ENCODE measurements around the gene SYT5. TPM values are rescaled to one million over a fixed set of nuclear protein-coding genes. Genes with fewer than 3 reads are reported as not detected.

The SYT5 gene
- total and polyA plus RNA-seq, 9 of the 15 experiments (the other 6 are each of a cell fraction or from before 2014, with no cell fraction given) = 1.3 to 20.9 (median 8.8) TPM

- TF ChIP-seq HMGXB4 (CRISPR knock-in tag; IDR thresholded peaks at IDR 0.05) (peak; percentile 94; the same call in 1 of the 2 replicates), CHD2 (IDR thresholded peaks at IDR 0.05; ENCODE audit: low read depth, low read length) (no peak; the same call in 1 of the 2 replicates), ZNF77 (CRISPR knock-in tag; IDR thresholded peaks at IDR 0.05) (no peak), FOXA3 (CRISPR knock-in tag; conservative IDR thresholded peaks at IDR 0.05 in 1 of 2, IDR thresholded peaks at IDR 0.05 in 1 of 2) (peak in 1 of 2 experiments; percentile 36; a peak in 2 of 4 replicates), NFIC (IDR thresholded peaks at IDR 0.05) (peak; percentile 59), PML (IDR thresholded peaks at IDR 0.05; ENCODE audit: low read length) (no peak; the same call in 1 of the 2 replicates), TBP (optimal IDR thresholded peaks at IDR 0.05; ENCODE audit: low read depth, low read length) (peak; percentile 82), NFYB (IDR thresholded peaks at IDR 0.05; ENCODE audit: extremely low read depth, insufficient read length) (no peak), KLF13 (tag; IDR thresholded peaks at IDR 0.05; ENCODE audit: borderline replicate concordance, low read depth) (peak; percentile 76; the same call in 1 of the 2 replicates), RB1 (IDR thresholded peaks at IDR 0.05; ENCODE audit: low read depth) (peak; percentile 89), NR1H2 (CRISPR knock-in tag; IDR thresholded peaks at IDR 0.05) (no peak), KHSRP (IDR thresholded peaks at IDR 0.05) (no peak), KAT8 (IDR thresholded peaks at IDR 0.05; ENCODE audit: low read depth) (no peak), ZBTB1 (CRISPR knock-in tag; IDR thresholded peaks at IDR 0.05; ENCODE audit: borderline replicate concordance, low read depth) (peak; percentile 47; the same call in 1 of the 2 replicates), ZNF785 (CRISPR knock-in tag; IDR thresholded peaks at IDR 0.05) (no peak), CXXC5 (CRISPR knock-in tag; IDR thresholded peaks at IDR 0.05) (peak; percentile 95), PHTF2 (CRISPR knock-in tag; IDR thresholded peaks at IDR 0.05) (no peak), SAFB2 (IDR thresholded peaks at IDR 0.05; ENCODE audit: borderline replicate concordance, low read depth, low read length, severe bottlenecking) (no peak), STAG1 (CRISPR knock-in tag; IDR thresholded peaks at IDR 0.05; ENCODE audit: borderline replicate concordance) (peak; percentile 39; the same call in 1 of the 2 replicates), HNRNPK (IDR thresholded peaks at IDR 0.05; ENCODE audit: low read depth, low read length, poor library complexity, severe bottlenecking) (no peak), ARHGAP35 (IDR thresholded peaks at IDR 0.05; ENCODE audit: partially characterized antibody) (no peak), BCOR (IDR thresholded peaks at IDR 0.05) (peak; percentile 93), ERF (CRISPR knock-in tag; IDR thresholded peaks at IDR 0.05) (peak; percentile 60; the same call in 1 of the 2 replicates), RHOXF2B (CRISPR knock-in tag; conservative IDR thresholded peaks at IDR 0.05) (0 out of 2 replicates have a peak, but pooled peaks have one; percentile 3), HDAC1 (IDR thresholded peaks at IDR 0.05) (peak; percentile 49 to 97; a peak in 2 of 4 replicates), CTBP1 (IDR thresholded peaks at IDR 0.05; ENCODE audit: borderline replicate concordance) (peak; percentile 88; the same call in 1 of the 2 replicates), SMARCE1 (IDR thresholded peaks at IDR 0.05) (peak; percentile 84), ZNF76 (CRISPR knock-in tag; IDR thresholded peaks at IDR 0.05; ENCODE audit: borderline replicate concordance) (no peak)
Observed at GRCh38 chr19:55216461-55217198, 36.5 kb upstream of the SYT5 start (continued).
